Caco-2 (cell line): ENCODE results near the gene SKIC2. TPM values are rescaled to one million over a fixed set of nuclear protein-coding genes. Genes with fewer than 3 reads are reported as not detected.

Source experiments
- BruUV-seq: library from RNA; stranded (reverse); fragments of 400-500 nt; replicated peaks from 2 replicates; lab custom pipeline; 2021; lab: Mats Ljungman, UMichigan
- CTCF ChIA-PET: fragments of 300-600 bp; sonication (Branson Sonifier 250); formaldehyde crosslinking; loops from one replicate; lab custom pipeline; 2022; ENCODE audit warnings: antibody characterized with exemption; lab: Charles Lee
- POLR2A ChIA-PET: fragments of 300-600 bp; sonication (Branson Sonifier 250); formaldehyde crosslinking; loops from one replicate; lab custom pipeline; 2022; ENCODE audit warnings: antibody characterized with exemption; lab: Charles Lee
- DNase-seq, 2 experiments: peaks; one replicate each; pipeline versions ENCODE4 v3.0.0 to v3.0.0-alpha.2; 2020 to 2022
- H3K27me3 ChIP-seq: replicated peaks from 2 replicates; pipeline ENCODE4 v1.6.0; 2011; ENCODE audit warnings: low read length; ENCODE audit not compliant: control insufficient read depth, insufficient read depth
- H3K36me3 ChIP-seq: 2 replicates; pipeline ENCODE4 v1.5.1; 2011; ENCODE audit warnings: low read length; ENCODE audit not compliant: control insufficient read depth, insufficient read depth
- H3K4me1 ChIP-seq: fragments of 250-450 bp; sonication (Bioruptor Pico); 2 replicates; pipeline ENCODE4 v1.5.1; 2020; ENCODE audit warnings: mild to moderate bottlenecking
- H3K4me3 ChIP-seq: 2 replicates; pipeline ENCODE4 v1.5.1; 2011; ENCODE audit warnings: low read depth, mild to moderate bottlenecking, control low read depth, low read length
- H3K9me3 ChIP-seq: fragments of 250-450 bp; sonication (Bioruptor Pico); 2 replicates; pipeline ENCODE4 v1.5.1; 2020; ENCODE audit warnings: mild to moderate bottlenecking, moderate library complexity
- H3K27ac Mint-ChIP-seq: one replicate; pipeline ENCODE4 v1.8.0; 2022; ENCODE audit warnings: mixed read lengths; ENCODE audit not compliant: unreplicated experiment
- H3K27me3 Mint-ChIP-seq: one replicate; pipeline ENCODE4 v1.8.0; 2022; ENCODE audit warnings: mixed read lengths; ENCODE audit not compliant: insufficient read depth, unreplicated experiment
- H3K36me3 Mint-ChIP-seq: one replicate; pipeline ENCODE4 v1.8.0; 2022; ENCODE audit warnings: mild to moderate bottlenecking, mixed read lengths; ENCODE audit not compliant: insufficient read depth, unreplicated experiment
- H3K4me1 Mint-ChIP-seq: one replicate; pipeline ENCODE4 v1.8.0; 2022; ENCODE audit warnings: low read depth, mixed read lengths; ENCODE audit not compliant: unreplicated experiment
- H3K4me3 Mint-ChIP-seq: one replicate; pipeline ENCODE4 v1.8.0; 2022; ENCODE audit warnings: mild to moderate bottlenecking, moderate library complexity, mixed read lengths; ENCODE audit not compliant: unreplicated experiment
- H3K9me3 Mint-ChIP-seq: one replicate; pipeline ENCODE4 v1.8.0; 2022; ENCODE audit warnings: mixed read lengths; ENCODE audit not compliant: unreplicated experiment
- CTCF ChIP-seq, 2 experiments: fragments of 200-600 bp in 1 of 2; IDR thresholded peaks; 1 replicate in 1 of 2; 2 replicates in 1 of 2; pipeline versions ENCODE4 v1.5.1 to v1.8.0; 2011 to 2022; ENCODE audit warnings: antibody characterized with exemption in 1 of 2, control low read depth in 1 of 2, inconsistent platforms in 1 of 2, low read depth in 1 of 2, low read length in 1 of 2, mild to moderate bottlenecking in 1 of 2, moderate library complexity in 1 of 2; ENCODE audit not compliant: insufficient read depth in 1 of 2, severe bottlenecking in 1 of 2, unreplicated experiment in 1 of 2
- intact Hi-C: fragments of 100-400 bp; cut with micrococcal nuclease; formaldehyde crosslinking; loops from one replicate; pipeline ENCODE4 v1.10.0; 2022; ENCODE audit not compliant: unreplicated experiment
- total RNA-seq: library from RNA; stranded (reverse); gene quantifications from 2 replicates; pipeline ENCODE4 v1.2.3, GENCODE V29; 2022

SKIC2 gene
- total RNA-seq, 1 experiment from 2014 or later: 70.0 TPM

DNA sequence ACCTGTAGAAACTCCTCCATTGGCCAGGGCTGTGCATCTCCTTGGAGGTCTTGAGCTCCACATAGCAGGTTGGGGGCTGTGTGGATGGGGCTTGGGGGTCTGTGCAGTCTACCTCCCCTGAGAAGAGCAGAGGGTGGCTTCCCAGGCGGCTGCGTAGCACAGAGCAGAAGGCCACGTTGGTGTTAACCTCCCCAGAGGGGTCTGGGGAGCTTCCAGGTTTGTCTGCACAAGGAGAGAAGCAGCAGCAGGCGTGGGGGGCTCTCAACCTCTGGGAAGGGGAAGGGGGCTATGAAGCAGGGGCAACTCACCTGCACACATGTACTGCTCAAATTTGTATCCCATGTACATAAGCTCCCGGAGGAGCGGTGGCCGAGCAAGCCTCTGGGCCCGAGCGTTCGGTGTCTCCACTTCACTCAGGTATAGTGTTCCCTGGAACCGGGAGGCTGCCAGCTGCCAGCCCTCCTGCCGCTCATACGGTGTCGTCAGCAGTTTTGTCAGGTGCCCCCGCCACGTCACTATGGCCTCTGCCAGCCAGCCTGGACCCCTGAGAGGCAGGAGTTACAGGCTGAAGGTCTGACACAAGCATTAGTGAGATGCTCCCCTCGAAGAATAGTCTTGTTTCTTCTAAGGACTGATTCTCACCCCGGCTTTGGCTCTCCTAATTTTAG is 11.8 kb downstream of the SKIC2 start:
- Mint-ChIP-seq H3K4me1 (peaks cover 21% of the 10 kb centered on the region), H3K9me3 (no peaks in the 10 kb centered on the region), H3K36me3 (peaks cover 67% of the 10 kb centered on the region), H3K27me3 (no peaks in the 10 kb centered on the region), H3K4me3 (peak overlapping the region; percentile 67), H3K27ac (peak overlapping the region; percentile 82)
- no peaks in the 10 kb centered on the region for H3K27me3 ChIP-seq
- ChIA-PET CTCF (interaction anchor here (0.6 to 1.9 kb wide), 2 partner anchors 18 to 107 kb away, joined by 3 to 5 read pairs; no protein-coding TSS in a partner anchor), POLR2A (interaction anchor here (0.7 to 2.4 kb wide), 4 partner anchors 12 to 72 kb away, joined by 4 to 18 read pairs (median 7); partner anchors contain the start of genes NELFE and SKIC2)
- no peaks in the 10 kb centered on the region for H3K9me3 ChIP-seq
- peaks cover 5% of the 10 kb centered on the region; the same call in 1 of the 2 replicates for H3K4me1 ChIP-seq
- H3K36me3 ChIP-seq: peaks cover 1% of the 10 kb centered on the region; the same call in 1 of the 2 replicates
- BruUV-seq: no TSS peak
- TF ChIP-seq CTCF (IDR thresholded peaks at IDR 0.05; ENCODE audit: insufficient read depth in 1 of 2, low read depth in 1 of 2, low read length in 1 of 2, severe bottlenecking in 1 of 2, unreplicated experiment in 1 of 2): no peak
- peak overlapping the region; percentile 76 for H3K4me3 ChIP-seq
- intact Hi-C loops: no loop called here
- DNase-seq: no peak

DNA sequence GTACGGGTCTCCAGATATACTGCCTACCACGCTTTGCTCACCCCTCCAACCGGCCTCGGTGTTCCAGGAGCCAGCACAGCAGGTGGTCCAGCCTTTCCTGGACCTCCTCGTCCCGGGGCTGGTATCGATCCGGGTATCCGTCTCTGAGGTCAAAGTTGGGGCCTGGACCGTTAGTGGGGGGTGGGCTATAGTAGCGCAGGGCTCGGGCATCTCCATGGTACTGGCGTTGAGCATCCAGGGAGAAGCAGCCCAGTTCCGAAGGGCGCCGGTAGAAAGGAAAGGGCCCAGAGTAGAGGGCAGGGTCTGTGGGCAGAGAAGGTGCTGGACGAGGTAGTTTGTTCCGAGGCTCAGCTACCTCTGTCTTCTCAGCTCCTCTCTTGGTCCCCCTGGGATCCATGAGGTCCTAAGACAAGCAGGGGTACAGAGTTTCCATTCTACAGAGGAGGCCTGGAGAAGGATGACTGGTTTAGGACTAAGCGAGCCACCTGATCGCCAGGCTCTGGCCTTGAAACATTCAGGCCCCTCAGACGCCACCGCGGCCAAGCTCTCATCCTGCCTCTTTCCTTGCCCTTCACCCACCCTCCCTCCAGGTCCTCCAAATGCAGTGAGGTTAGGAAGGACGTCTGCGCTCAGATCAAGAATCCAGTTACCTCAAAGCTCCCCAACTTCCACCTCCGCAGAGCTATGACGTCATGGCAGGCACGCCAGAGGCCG is 12.5 kb downstream of the SKIC2 start:
- Histone ChIP-seq H3K4me3 (peak overlapping the region; percentile 76), H3K27me3 (no peaks in the 10 kb centered on the region), H3K4me1 (peaks cover 5% of the 10 kb centered on the region; the same call in 1 of the 2 replicates), H3K36me3 (peaks cover 1% of the 10 kb centered on the region; the same call in 1 of the 2 replicates), H3K9me3 (no peaks in the 10 kb centered on the region)
- peak overlapping the region; percentile 82 for H3K27ac Mint-ChIP-seq
- intact Hi-C loops: no loop called here
- no peaks in the 10 kb centered on the region for H3K27me3 Mint-ChIP-seq
- DNase-seq: no peak
- peaks cover 68% of the 10 kb centered on the region for H3K36me3 Mint-ChIP-seq
- BruUV-seq: TSS peak; percentile 75
- peak overlapping the region; percentile 67 for H3K4me3 Mint-ChIP-seq
- POLR2A ChIA-PET: interaction anchor here (0.6 to 2.4 kb wide), 12 partner anchors 12 to 226 kb away, joined by 3 to 18 read pairs (median 4); partner anchors contain the start of genes CFB, HSPA1A, HSPA1B and HSPA1L
- no peak for TF ChIP-seq CTCF (IDR thresholded peaks at IDR 0.05; ENCODE audit: insufficient read depth in 1 of 2, low read depth in 1 of 2, low read length in 1 of 2, severe bottlenecking in 1 of 2, unreplicated experiment in 1 of 2)
- H3K9me3 Mint-ChIP-seq: no peaks in the 10 kb centered on the region
- CTCF ChIA-PET: interaction anchor here (1.3 to 1.6 kb wide), 2 partner anchors 19 to 73 kb away, joined by 3 to 4 read pairs; no protein-coding TSS in a partner anchor
- peaks cover 21% of the 10 kb centered on the region for H3K4me1 Mint-ChIP-seq
